Upper lobe of left lung (tissue), 4 donors: Measurements from ENCODE around the gene ATP5ME.

ENCODE experiments used
- EP300 ChIP-seq, 4 donors: sonication (generic); formaldehyde crosslinking; IDR thresholded peaks; one replicate each; pipeline ENCODE4 v1.5.1; 2017; ENCODE audit warnings: antibody characterized with exemption in 4 of 4, control low read depth in 2 of 4
- TF ChIP-seq, protein P1 (sequence below), 6 experiments: fragments of 450-650 bp in 4 of 6; fragments of 200-600 bp in 2 of 6; sonication (generic) in 2 of 6; IDR thresholded peaks; one replicate each; pipeline ENCODE4 v1.5.1; 2016 to 2019; ENCODE audit warnings: antibody characterized with exemption in 6 of 6

DNA sequence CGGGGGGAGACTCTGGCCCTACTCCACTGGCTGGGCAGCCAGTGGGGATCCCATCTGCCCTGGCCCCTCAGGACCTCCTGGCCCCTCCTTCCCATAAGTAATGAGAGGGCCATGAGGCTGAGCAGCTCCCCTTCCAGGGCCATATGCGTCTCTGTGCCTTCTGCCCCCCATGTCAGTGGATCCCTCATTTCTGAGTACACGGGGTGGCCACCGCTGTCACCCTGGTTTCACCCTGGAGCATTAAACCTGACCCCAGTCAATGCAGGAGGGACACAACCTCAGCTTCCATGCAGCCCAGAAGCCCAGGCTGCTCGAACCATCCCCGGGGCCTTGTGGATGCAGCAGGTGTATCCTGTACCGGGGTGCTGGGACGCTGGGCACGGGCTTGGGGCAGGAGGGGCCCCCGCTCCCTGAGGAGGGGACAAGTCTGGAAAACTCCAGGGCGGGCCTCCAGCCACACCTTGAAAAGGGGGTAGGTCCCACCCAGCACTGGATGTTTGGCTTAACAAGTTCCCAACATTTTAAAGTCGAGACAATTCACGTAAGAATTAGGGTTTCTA, 24.2 kb downstream of the ATP5ME start:
- no peak for TF ChIP-seq EP300 (IDR thresholded peaks at IDR 0.05)
- TF ChIP-seq, protein P1, sequence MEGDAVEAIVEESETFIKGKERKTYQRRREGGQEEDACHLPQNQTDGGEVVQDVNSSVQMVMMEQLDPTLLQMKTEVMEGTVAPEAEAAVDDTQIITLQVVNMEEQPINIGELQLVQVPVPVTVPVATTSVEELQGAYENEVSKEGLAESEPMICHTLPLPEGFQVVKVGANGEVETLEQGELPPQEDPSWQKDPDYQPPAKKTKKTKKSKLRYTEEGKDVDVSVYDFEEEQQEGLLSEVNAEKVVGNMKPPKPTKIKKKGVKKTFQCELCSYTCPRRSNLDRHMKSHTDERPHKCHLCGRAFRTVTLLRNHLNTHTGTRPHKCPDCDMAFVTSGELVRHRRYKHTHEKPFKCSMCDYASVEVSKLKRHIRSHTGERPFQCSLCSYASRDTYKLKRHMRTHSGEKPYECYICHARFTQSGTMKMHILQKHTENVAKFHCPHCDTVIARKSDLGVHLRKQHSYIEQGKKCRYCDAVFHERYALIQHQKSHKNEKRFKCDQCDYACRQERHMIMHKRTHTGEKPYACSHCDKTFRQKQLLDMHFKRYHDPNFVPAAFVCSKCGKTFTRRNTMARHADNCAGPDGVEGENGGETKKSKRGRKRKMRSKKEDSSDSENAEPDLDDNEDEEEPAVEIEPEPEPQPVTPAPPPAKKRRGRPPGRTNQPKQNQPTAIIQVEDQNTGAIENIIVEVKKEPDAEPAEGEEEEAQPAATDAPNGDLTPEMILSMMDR (IDR thresholded peaks at IDR 0.05), result no peak
